SU-DHL-6 (cell line): ENCODE measurements around the gene PSEN1.

Experiments used
- H2AFZ ChIP-seq: fragments of 200-600 bp; sonication (generic); 2 replicates; pipeline ENCODE4 v1.6.1; 2014; ENCODE audit warnings: low read depth, mild to moderate bottlenecking, moderate library complexity, mixed read lengths, antibody characterized with exemption, low read length; ENCODE audit not compliant: severe bottlenecking
- H3F3A ChIP-seq: fragments of 200-600 bp; shearing (Covaris generic); 2 replicates; pipeline ENCODE4 v1.6.0; 2016; ENCODE audit warnings: antibody characterized with exemption, mild to moderate bottlenecking; ENCODE audit not compliant: insufficient read depth
- H3K27ac ChIP-seq: fragments of 200-600 bp; sonication (generic); 2 replicates; pipeline ENCODE4 v1.5.1; 2016; ENCODE audit warnings: low read depth, mild to moderate bottlenecking, low read length, moderate library complexity, mixed read lengths
- H3K27me3 ChIP-seq: fragments of 200-600 bp; sonication (generic), shearing (Covaris generic); 2 replicates; pipeline ENCODE4 v1.6.0; 2014; ENCODE audit warnings: mild to moderate bottlenecking, low read length
- H3K36me3 ChIP-seq: fragments of 200-600 bp; sonication (generic); 2 replicates; pipeline ENCODE4 v1.6.1; 2014; ENCODE audit warnings: mild to moderate bottlenecking, low read length, mixed read lengths
- H3K4me2 ChIP-seq: fragments of 300-600, 200-600 bp; shearing (Covaris generic), sonication (generic); 2 replicates; pipeline ENCODE4 v1.6.0; 2014; ENCODE audit warnings: low read length, low read depth, mild to moderate bottlenecking; ENCODE audit not compliant: poor library complexity, severe bottlenecking
- H3K4me3 ChIP-seq: fragments of 200-600 bp; sonication (generic); 2 replicates; pipeline ENCODE4 v1.5.1; 2014; ENCODE audit warnings: antibody characterized with exemption, low read length, mild to moderate bottlenecking, mixed read lengths; ENCODE audit not compliant: insufficient read depth, poor library complexity, severe bottlenecking
- H3K79me2 ChIP-seq: fragments of 200-600 bp; sonication (generic); 2 replicates; pipeline ENCODE4 v1.6.1; 2014; ENCODE audit warnings: mild to moderate bottlenecking, low read length, moderate library complexity; ENCODE audit not compliant: insufficient read depth
- H3K9ac ChIP-seq: fragments of 200-600 bp; sonication (generic); 2 replicates; pipeline ENCODE4 v1.7.0; 2014; ENCODE audit warnings: mild to moderate bottlenecking, low read length
- H3K9me2 ChIP-seq: fragments of 200-600 bp; sonication (generic); replicated peaks from 2 replicates; pipeline ENCODE4 v1.6.1; 2014; ENCODE audit warnings: low read length; ENCODE audit not compliant: insufficient read depth
- H3K9me3 ChIP-seq: fragments of 200-600 bp; sonication (generic); 2 replicates; pipeline ENCODE4 v1.6.1; 2014; ENCODE audit warnings: low read length, mixed read lengths; ENCODE audit not compliant: insufficient read depth
- H4K20me1 ChIP-seq: fragments of 200-600 bp; sonication (generic); 2 replicates; pipeline ENCODE4 v1.6.1; 2014; ENCODE audit warnings: low read depth, mild to moderate bottlenecking, antibody characterized with exemption, low read length, moderate library complexity, mixed read lengths
- EZH2phosphoT487 ChIP-seq: fragments of 200-600 bp; sonication (generic), shearing (Covaris generic); conservative IDR thresholded peaks from 2 replicates; pipeline ENCODE4 v1.6.1; 2018; ENCODE audit warnings: mild to moderate bottlenecking, antibody characterized with exemption, low read length, moderate library complexity, mixed read lengths
- TF ChIP-seq, protein P1 (sequence below): fragments of 200-600 bp; sonication (generic); IDR thresholded peaks from one replicate; pipeline ENCODE4 v1.5.1; 2017; ENCODE audit warnings: antibody characterized with exemption, mild to moderate bottlenecking, low read length, moderate library complexity; ENCODE audit not compliant: insufficient read depth, poor library complexity, severe bottlenecking

Gene PSEN1

DNA sequence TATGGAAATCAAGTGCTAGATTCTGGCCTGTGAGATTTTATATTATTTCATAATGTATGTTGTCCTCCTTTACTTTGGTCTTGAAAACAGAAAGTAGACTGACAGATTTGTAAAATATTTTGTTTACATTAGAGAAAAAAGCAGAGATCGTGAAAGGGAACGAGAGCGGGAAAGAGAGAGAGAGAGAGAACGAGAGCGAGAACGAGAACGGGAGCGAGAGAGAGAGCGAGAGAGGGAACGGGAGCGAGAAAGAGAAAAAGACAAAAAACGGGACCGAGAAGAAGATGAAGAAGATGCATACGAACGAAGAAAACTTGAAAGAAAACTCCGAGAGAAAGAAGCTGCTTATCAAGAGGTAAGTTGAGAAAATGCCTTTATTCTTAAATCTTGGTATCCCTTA is 30.6 kb upstream of the PSEN1 start:
- Histone ChIP-seq H3K36me3 (peaks cover 68% of the 10 kb centered on the region), H2AFZ (no peak overlapping the region), H3K4me2 (no peak overlapping the region), H3K27ac (no peak overlapping the region), H3K9me2 (no peaks in the 10 kb centered on the region), H3K9ac (no peak overlapping the region), H3K79me2 (no peaks in the 10 kb centered on the region), H4K20me1 (no peaks in the 10 kb centered on the region), H3K27me3 (no peaks in the 10 kb centered on the region), H3F3A (peaks cover 7% of the 10 kb centered on the region; the same call in 1 of the 2 replicates), H3K4me3 (no peak overlapping the region), H3K9me3 (no peaks in the 10 kb centered on the region)
- TF ChIP-seq, protein P1, sequence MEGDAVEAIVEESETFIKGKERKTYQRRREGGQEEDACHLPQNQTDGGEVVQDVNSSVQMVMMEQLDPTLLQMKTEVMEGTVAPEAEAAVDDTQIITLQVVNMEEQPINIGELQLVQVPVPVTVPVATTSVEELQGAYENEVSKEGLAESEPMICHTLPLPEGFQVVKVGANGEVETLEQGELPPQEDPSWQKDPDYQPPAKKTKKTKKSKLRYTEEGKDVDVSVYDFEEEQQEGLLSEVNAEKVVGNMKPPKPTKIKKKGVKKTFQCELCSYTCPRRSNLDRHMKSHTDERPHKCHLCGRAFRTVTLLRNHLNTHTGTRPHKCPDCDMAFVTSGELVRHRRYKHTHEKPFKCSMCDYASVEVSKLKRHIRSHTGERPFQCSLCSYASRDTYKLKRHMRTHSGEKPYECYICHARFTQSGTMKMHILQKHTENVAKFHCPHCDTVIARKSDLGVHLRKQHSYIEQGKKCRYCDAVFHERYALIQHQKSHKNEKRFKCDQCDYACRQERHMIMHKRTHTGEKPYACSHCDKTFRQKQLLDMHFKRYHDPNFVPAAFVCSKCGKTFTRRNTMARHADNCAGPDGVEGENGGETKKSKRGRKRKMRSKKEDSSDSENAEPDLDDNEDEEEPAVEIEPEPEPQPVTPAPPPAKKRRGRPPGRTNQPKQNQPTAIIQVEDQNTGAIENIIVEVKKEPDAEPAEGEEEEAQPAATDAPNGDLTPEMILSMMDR, result no peak
- no peak for TF ChIP-seq EZH2phosphoT487

DNA sequence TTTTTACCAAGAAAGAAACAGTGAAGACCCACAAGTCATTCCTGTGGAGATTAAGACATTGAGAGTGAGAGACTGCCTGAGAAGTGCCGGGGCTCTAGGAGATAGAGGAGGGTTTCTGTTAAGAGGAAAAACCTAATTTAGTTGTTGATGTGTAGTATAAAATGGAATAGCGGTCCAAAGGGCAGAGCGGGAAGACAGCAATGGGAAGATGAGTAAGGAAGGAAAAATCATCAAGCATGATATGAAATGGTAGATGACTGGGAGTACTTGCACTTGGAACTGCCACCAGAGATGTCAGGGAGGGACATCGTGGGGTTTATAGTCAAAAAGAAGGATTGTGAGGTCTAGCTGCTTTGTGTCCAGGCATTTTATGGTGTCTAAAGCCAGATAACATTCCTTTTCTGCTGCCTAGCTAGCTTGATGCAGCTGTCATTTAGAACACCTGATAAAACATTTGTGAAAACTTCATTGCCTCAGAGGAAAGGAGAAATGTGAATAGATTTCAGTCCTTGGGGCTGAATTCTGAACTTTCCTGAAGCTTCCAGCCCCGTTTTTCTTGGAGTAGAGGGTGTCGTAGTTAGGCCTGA is 20.1 kb upstream of the PSEN1 start:
- Histone ChIP-seq H3K4me2 (no peak overlapping the region), H2AFZ (no peak overlapping the region), H3F3A (peaks cover 9% of the 10 kb centered on the region), H4K20me1 (no peaks in the 10 kb centered on the region), H3K9me2 (no peaks in the 10 kb centered on the region), H3K36me3 (peaks cover 44% of the 10 kb centered on the region), H3K4me3 (no peak overlapping the region), H3K27me3 (no peaks in the 10 kb centered on the region), H3K27ac (no peak overlapping the region), H3K79me2 (peaks cover 6% of the 10 kb centered on the region), H3K9ac (no peak overlapping the region), H3K9me3 (no peaks in the 10 kb centered on the region)
- TF ChIP-seq, protein P1, result no peak
- TF ChIP-seq EZH2phosphoT487, result no peak

DNA sequence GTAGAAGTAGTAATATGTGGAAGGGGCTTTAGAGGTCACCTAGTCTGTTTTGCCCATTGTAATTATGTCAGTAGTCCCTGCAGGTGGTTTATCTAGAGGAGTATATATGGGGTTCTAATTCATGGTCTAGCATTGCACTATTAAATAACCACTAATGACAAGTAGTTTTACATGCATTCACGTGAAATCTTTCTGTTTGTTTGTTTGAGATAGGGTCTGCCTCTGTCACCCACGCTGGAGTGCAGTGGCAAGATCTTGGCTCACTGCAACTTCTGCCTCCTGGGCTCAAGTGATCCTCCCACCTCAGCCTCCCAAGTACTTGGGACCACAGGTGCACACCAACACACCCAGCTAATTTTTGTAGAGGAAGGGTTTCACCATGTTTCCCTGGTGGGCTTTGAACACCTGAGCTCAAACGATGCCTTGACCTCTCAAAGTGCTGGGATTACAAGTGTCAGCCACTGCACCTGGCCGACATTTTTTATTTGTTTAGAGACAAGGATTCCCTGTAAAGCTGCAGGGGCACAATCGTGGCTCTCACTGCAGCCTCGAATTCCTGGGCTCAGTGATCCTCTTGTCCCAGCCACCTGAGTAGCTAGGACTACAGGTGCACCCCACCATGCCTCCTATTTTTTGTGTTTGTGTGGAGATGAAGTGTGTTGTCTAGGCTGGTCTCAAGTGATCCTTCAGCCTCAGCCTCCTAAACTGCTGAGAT is 12.0 kb upstream of the PSEN1 start:
- Histone ChIP-seq H3K27me3 (no peaks in the 10 kb centered on the region), H3K36me3 (peaks cover 39% of the 10 kb centered on the region), H3K9ac (no peak overlapping the region), H4K20me1 (no peaks in the 10 kb centered on the region), H3K79me2 (no peaks in the 10 kb centered on the region), H3K4me2 (no peak overlapping the region), H3K9me2 (no peaks in the 10 kb centered on the region), H3K4me3 (no peak overlapping the region), H2AFZ (no peak overlapping the region), H3K9me3 (no peaks in the 10 kb centered on the region), H3K27ac (no peak overlapping the region), H3F3A (peaks cover 19% of the 10 kb centered on the region)
- TF ChIP-seq, protein P1, result no peak
